ENCODE data around the gene CNOT6.

Gene CNOT6

DNA sequence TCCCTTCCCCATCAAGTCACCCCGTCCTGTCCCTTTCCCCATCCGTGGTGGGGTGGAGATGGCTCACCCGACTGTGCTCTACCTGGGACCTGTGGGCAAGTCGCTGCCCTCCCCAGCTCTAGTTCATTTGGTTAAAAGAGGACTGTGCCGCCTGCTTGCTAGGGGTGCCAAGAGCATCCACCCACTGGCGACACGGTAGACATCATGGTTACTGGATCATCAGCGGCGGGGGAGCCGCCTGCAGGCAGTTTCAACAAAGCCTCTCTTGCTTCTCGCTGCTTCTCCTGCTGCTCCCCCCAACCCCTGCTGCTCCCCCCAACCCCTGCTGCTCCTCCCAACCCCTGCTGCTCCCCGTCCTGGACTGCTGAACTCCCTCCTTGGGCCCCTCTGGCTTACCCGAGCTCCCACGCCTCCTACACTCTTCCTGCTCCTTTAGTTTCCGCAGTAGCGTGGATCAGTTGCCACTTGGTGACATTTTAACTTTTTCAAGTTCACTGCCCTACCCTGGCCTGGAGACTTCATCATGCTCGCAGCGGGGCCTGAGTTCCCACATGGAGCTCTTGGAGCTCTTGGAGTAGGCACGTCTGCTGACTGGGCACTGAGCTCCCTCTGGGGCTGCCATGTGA, 119.1 kb downstream of the CNOT6 start:
- H3K27ac ChIP-seq = no peak overlapping the region
- TF ChIP-seq, protein P1, sequence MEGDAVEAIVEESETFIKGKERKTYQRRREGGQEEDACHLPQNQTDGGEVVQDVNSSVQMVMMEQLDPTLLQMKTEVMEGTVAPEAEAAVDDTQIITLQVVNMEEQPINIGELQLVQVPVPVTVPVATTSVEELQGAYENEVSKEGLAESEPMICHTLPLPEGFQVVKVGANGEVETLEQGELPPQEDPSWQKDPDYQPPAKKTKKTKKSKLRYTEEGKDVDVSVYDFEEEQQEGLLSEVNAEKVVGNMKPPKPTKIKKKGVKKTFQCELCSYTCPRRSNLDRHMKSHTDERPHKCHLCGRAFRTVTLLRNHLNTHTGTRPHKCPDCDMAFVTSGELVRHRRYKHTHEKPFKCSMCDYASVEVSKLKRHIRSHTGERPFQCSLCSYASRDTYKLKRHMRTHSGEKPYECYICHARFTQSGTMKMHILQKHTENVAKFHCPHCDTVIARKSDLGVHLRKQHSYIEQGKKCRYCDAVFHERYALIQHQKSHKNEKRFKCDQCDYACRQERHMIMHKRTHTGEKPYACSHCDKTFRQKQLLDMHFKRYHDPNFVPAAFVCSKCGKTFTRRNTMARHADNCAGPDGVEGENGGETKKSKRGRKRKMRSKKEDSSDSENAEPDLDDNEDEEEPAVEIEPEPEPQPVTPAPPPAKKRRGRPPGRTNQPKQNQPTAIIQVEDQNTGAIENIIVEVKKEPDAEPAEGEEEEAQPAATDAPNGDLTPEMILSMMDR (IDR thresholded peaks at IDR 0.05) = no peak
- TF ChIP-seq ZFX (IDR thresholded peaks at IDR 0.05; ENCODE audit: borderline replicate concordance) = no peak

DNA sequence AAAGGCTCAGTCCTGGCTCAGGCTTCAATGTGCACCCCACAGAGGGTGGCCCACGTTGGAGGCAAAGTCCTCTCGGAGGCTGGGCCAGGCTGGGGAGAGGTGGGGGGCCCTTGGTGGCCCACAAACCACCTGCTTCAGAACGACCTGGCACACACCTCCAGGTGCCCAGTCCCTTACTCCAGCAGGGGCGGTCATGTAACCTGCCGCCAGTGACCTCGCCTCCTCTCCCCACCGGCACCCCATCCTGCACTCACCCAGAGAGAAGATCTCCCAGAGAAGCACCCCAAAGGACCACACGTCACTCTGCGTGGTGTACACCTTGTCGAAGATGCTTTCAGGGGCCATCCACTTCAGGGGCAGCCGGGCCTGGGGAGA, 119.6 kb downstream of the CNOT6 start:
- no peak for TF ChIP-seq ZFX (IDR thresholded peaks at IDR 0.05; ENCODE audit: borderline replicate concordance)
- TF ChIP-seq, protein P1 (IDR thresholded peaks at IDR 0.05) = no peak
- no peak overlapping the region for H3K27ac ChIP-seq

DNA sequence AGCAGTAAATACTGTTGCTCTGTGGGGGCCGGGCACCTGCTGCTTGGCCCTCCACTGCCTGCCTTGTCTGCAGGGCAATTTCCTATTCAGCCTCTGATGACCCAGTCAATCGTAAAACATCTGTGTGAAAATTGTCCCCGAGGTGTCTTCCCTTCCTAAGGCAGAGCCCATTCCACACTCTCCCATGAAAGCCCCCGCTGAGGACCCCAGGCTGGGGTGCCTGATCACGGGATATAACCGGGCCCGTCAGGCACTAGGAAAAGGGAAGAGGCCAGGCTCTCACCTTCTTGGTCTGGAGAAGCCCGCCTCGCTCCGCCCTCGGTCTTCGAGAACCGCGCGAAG, 124.3 kb downstream of the CNOT6 start:
- TF ChIP-seq ZFX (IDR thresholded peaks at IDR 0.05; ENCODE audit: borderline replicate concordance) = no peak
- TF ChIP-seq, protein P1 (IDR thresholded peaks at IDR 0.05) = no peak
- H3K27ac ChIP-seq = no peak overlapping the region

DNA sequence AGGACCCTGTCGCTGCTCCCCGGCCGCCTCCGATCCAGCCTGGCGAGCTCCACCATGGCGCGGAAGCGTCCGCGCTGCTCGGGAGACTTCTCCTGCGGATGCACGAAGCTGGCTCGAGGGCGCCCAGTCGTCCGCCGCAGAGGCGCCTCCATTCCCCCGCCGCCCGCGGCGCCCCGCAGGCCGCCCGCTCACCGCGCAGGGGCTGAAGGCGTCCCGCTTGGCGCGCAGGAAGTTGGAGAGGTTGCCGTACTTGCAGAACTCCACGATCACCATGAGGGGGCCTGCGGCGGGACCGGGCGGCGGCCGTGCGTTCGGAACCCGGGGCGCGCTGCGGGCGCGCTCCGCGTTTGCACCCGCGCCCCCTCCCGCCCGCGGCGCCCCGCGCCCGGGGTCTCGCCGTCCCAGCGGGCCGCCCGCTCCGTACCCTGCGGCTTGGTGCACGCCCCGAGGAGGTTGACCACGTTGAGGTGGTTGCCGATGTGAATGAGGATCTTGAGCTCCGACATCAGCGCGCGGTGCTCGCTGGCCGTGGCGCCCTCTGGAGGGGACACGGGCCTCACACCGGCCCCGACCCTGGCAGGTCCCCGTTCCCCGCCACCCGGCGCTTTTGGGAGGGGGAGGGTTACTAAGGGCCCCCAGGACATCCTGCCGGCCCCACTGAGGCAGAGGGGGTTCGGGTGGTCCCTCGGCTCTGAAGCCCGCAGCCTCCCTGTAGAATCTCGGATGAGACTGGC, 124.8 kb downstream of the CNOT6 start:
- H3K27ac ChIP-seq = no peak overlapping the region
- TF ChIP-seq, protein P1 (IDR thresholded peaks at IDR 0.05) = peak; percentile 91
- no peak for TF ChIP-seq ZFX (IDR thresholded peaks at IDR 0.05; ENCODE audit: borderline replicate concordance)

DNA sequence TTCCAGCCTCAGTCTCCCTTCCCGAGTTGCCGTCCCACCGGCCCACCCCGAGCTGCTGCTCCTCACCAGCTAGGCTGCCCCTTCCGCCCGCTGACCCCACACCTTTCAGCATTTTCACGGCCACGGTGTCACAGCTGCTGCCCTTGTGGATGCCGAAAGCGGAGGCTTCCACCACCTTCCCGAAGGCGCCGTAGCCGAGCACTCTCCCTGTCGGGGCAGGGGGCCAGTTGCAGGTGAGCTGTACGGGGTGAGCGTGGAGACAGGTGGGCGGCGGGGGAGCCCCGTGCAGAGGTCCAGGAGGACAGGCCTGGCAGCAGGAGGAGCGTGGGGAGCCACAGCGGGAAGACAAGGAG, 125.4 kb downstream of the CNOT6 start:
- H3K27ac ChIP-seq = no peak overlapping the region
- TF ChIP-seq, protein P1 (IDR thresholded peaks at IDR 0.05) = no peak
- TF ChIP-seq ZFX (IDR thresholded peaks at IDR 0.05; ENCODE audit: borderline replicate concordance) = no peak

DNA sequence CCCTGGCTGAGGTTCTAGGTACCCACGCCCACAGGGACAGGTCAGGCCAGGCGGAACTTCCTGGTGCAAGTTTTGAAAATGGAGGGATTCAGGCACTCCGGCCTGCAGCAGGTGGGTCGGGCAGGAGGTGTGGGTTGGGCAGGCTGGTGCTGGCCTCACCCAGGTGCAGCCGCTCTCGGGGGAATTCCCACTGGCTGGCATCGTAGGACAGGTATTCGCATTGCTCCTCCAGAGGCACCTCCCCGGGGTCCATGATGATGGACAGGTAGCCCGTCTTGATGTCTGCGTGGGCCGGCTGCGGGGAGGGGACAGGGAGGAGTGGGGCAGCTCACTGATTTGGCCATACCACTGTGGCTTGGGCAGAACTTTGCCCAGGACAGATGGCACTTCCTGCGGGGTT, 125.8 kb downstream of the CNOT6 start:
- H3K27ac ChIP-seq = no peak overlapping the region
- TF ChIP-seq ZFX (IDR thresholded peaks at IDR 0.05; ENCODE audit: borderline replicate concordance) = no peak
- TF ChIP-seq, protein P1 (IDR thresholded peaks at IDR 0.05) = no peak

DNA sequence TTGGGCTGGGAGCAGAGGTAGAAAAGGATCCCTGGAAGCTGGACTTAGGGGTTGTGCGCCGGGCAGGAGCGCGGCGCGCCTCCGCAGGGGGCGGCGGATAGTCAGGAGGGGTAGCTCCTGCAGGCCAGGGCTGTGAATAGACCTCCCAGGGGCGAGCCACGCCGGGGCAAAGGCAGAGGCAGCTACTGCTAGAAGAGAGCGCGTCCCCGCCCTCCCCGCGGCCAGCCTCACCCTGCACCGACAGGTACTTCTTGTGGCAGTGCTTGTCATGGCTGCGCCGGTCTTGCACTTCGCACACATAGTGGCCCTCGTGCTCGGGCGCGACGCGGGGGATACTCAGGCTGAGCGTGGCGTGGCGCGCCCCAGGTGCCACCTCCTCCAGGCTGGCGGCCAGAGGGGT, 127.1 kb downstream of the CNOT6 start:
- no peak overlapping the region for H3K27ac ChIP-seq
- TF ChIP-seq, protein P1 (IDR thresholded peaks at IDR 0.05) = no peak
- no peak for TF ChIP-seq ZFX (IDR thresholded peaks at IDR 0.05; ENCODE audit: borderline replicate concordance)
